ENCODE results near the gene TKTL1.
"Not testable (repeated sequence)": the region's sequence is repeated elsewhere in the genome, so short reads cannot be mapped to it uniquely, and the experiment has no call there.

The TKTL1 gene

GRCh38 chrX:154343620-154344019 is 48.0 kb downstream of the TKTL1 start:
- DNase-seq (ENCODE audit: low read depth): not testable (repeated sequence)

GRCh38 chrX:154348114-154348531 is 52.5 kb downstream of the TKTL1 start:
- no peak for DNase-seq (ENCODE audit: low read depth)

GRCh38 chrX:154348646-154349358 is 53.2 kb downstream of the TKTL1 start:
- no peak for DNase-seq (ENCODE audit: low read depth)

GRCh38 chrX:154349359-154349935 is 53.9 kb downstream of the TKTL1 start:
- no peak for DNase-seq (ENCODE audit: low read depth)

- DNase-seq (ENCODE audit: low read depth): no peak
Observed at GRCh38 chrX:154349979-154350378, 54.4 kb downstream of the TKTL1 start.

GRCh38 chrX:154350429-154351182 is 55.0 kb downstream of the TKTL1 start:
- DNase-seq (ENCODE audit: low read depth): no peak

- no peak for DNase-seq (ENCODE audit: low read depth)
Observed at GRCh38 chrX:154351183-154352011, 55.8 kb downstream of the TKTL1 start.

- DNase-seq (ENCODE audit: low read depth): no peak
Observed at GRCh38 chrX:154352012-154352401, 56.4 kb downstream of the TKTL1 start.

- DNase-seq (ENCODE audit: low read depth): no peak
Observed at GRCh38 chrX:154352466-154352865, 56.9 kb downstream of the TKTL1 start.

GRCh38 chrX:154353172-154353843 is 57.7 kb downstream of the TKTL1 start:
- DNase-seq (ENCODE audit: low read depth): no peak

GRCh38 chrX:154354013-154354412 is 58.4 kb downstream of the TKTL1 start:
- DNase-seq (ENCODE audit: low read depth): no peak

GRCh38 chrX:154354516-154354915 is 58.9 kb downstream of the TKTL1 start:
- DNase-seq (ENCODE audit: low read depth): no peak

GRCh38 chrX:154355094-154355775 is 59.6 kb downstream of the TKTL1 start:
- no peak for DNase-seq (ENCODE audit: low read depth)

- no peak for DNase-seq (ENCODE audit: low read depth)
Observed at GRCh38 chrX:154355776-154356140, 60.2 kb downstream of the TKTL1 start.

- no peak for DNase-seq (ENCODE audit: low read depth)
Observed at GRCh38 chrX:154356596-154356995, 61.0 kb downstream of the TKTL1 start.

- no peak for DNase-seq (ENCODE audit: low read depth)
Observed at GRCh38 chrX:154357205-154357604, 61.6 kb downstream of the TKTL1 start.

- DNase-seq (ENCODE audit: low read depth): no peak
Observed at GRCh38 chrX:154358011-154358410, 62.4 kb downstream of the TKTL1 start.

- DNase-seq (ENCODE audit: low read depth): no peak
Observed at GRCh38 chrX:154358829-154359228, 63.2 kb downstream of the TKTL1 start.

GRCh38 chrX:154359362-154360154 is 64.0 kb downstream of the TKTL1 start:
- no peak for DNase-seq (ENCODE audit: low read depth)

- no peak for DNase-seq (ENCODE audit: low read depth)
Observed at GRCh38 chrX:154360155-154360713, 64.6 kb downstream of the TKTL1 start.

Measured in stimulated activated CD4-positive, alpha-beta T cell treated with anti-CD3 and anti-CD28 coated beads, Interleukin-2, amount 100 ng/mL, for 4 hours (primary cell).